GM13976 (cell line): ENCODE measurements around the gene PHTF2.
"Not testable (repeated sequence)": the region's sequence is repeated elsewhere in the genome, so short reads cannot be mapped to it uniquely, and the experiment has no call there.

ENCODE experiments used
- DNase-seq: peaks from one replicate; pipeline ENCODE4 v3.0.0; 2012; ENCODE audit warnings: low spot score
- in situ Hi-C: fragments of 300-500 bp; cut with MboI; formaldehyde crosslinking; loops from one replicate; pipeline ENCODE4 v1.12.0; 2022; ENCODE audit warnings: low sequenced_read_pairs, mixed read lengths, inconsistent platforms; ENCODE audit not compliant: unreplicated experiment
- TF ChIP-seq, protein P1 (sequence below): IDR thresholded peaks from 2 replicates; pipeline ENCODE4 v1.5.1; 2012; ENCODE audit warnings: borderline replicate concordance, mild to moderate bottlenecking; ENCODE audit not compliant: insufficient read depth; ENCODE audit errors: extremely low read depth, missing control alignments, control extremely low read depth

The PHTF2 gene

DNA sequence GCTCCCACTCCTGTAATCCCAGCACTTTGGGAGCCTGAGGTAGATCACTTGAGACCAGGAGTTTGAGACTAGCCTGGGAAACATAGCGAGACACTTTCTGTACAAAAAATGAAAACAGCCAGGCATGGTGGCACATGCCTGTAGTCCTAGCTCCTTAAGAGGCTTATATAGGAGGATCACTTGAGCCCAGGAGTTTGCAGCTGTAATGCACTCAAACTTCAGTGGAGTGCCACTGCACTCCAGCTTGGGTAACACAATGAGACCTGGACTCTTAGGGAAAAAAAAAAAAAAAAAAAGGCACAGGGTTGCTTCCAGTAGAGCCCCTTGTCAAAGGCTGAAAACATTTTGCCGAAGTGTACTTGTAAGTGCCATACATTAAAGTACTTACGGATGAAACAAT is 195.3 kb downstream of the PHTF2 start:
- no peak for DNase-seq
- TF ChIP-seq, protein P1, sequence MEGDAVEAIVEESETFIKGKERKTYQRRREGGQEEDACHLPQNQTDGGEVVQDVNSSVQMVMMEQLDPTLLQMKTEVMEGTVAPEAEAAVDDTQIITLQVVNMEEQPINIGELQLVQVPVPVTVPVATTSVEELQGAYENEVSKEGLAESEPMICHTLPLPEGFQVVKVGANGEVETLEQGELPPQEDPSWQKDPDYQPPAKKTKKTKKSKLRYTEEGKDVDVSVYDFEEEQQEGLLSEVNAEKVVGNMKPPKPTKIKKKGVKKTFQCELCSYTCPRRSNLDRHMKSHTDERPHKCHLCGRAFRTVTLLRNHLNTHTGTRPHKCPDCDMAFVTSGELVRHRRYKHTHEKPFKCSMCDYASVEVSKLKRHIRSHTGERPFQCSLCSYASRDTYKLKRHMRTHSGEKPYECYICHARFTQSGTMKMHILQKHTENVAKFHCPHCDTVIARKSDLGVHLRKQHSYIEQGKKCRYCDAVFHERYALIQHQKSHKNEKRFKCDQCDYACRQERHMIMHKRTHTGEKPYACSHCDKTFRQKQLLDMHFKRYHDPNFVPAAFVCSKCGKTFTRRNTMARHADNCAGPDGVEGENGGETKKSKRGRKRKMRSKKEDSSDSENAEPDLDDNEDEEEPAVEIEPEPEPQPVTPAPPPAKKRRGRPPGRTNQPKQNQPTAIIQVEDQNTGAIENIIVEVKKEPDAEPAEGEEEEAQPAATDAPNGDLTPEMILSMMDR: no peak
- in situ Hi-C loops: no loop called here

DNA sequence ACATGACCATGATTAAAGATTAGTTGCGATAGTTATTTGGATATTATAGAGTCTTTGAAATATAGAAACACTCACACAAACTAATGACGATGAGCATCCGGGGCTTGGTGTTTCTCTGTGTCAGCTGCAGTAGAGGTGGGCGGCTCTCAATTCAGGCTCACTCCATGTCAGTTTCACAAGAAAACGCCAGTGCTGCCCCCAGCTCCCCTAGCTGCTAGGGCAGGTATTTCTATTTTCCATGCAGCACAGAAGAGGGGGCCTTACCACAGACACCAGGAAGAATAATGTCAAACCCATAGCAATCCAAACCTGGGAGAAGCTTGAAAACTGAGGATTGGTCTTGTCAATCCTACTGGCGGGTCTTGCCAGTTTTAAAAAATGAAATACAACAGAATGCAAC is 197.1 kb downstream of the PHTF2 start:
- in situ Hi-C loops: no loop called here
- TF ChIP-seq, protein P1: no peak
- DNase-seq: no peak

DNA sequence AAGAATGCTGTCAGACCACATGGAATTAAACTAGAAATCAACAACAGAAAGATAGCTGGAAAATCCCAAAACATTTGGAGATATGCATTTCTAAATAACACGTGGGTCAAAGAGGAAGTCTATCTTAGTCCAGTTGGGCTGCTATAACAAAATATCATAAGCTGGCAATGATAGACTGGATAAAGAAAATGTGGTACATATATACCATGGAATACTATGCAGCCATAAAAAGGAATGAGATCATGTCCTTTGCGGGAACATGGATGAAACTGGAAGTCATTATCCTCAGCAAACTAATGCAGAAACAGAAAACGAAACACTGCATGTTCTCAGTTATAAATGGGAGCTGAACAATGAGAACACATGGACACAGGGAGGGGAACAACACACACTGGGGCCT is 200.6 kb downstream of the PHTF2 start:
- in situ Hi-C loops, DNase-seq: not testable (repeated sequence)

DNA sequence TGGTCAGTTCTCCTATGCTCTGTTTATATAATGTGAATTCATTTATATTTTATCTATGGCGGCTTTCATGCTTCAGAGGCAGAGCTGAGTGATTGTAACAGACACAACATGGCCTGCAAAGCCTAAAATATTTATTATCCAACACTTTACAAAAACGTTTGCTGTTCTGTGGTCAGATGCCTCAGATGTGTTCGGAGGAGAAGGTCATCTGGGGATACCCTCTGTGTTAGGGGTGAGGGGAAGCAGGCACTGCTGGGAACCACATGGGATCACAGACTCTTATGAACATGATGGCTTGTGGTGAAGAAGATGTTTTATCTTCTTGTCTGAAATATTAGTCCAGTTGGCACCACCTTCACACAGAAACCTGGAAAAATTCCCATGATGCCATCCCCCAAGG is 203.4 kb downstream of the PHTF2 start:
- DNase-seq: no peak
- in situ Hi-C loops: no loop called here
- TF ChIP-seq, protein P1: no peak

DNA sequence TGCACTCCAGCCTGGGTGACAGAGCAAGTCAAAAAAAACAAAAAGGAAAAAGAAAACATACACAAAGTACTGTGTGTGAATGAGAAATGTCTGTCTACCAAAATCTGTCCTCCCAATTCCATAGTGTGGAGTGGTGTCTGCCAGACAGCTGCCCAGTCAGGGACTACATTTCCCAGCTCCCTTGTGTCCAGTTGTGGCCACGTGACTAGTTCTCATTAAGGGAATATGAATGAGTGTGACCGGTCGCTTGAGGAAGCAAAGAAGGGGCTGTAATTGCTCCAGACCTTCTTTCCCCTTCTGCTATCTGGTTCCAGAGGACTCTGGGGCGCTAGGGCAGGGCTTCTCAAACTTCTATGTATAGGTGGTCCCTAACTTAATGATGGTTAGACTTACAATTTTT is 204.1 kb downstream of the PHTF2 start:
- in situ Hi-C loops: no loop called here
- TF ChIP-seq, protein P1: no peak
- DNase-seq: no peak

DNA sequence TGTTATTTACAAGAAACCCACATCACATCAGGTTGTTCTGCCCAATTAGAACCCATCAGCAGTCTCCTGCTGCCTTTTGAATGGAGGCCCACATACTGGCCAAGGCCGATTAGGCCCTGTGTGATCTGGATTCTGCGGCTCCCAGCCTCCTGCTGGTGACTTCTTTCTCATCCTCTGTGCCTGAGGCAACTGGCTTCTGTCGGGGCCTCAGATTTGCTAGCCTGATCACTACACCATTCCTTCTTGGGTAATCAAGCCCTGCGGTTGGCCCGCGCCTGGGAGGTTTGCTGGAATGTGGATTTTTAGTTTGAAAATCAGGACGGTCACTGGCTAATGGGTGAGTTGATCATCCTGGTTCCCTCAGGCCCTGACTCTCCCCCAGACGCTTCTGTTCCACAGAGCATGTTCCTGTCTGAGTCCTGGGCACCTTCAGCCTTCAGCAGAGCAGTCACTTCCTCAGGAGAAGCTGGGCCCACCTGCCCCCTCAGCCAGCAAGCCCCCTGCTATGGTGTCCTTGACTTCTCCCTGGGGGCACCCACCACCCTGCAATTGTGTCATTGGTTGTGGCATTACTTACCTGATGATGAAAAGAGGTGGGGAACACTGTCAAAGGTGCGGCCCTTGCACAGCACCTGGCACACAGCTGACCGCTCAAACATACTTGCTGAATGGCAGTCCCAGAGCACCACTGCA is 207.6 kb downstream of the PHTF2 start:
- TF ChIP-seq, protein P1: no peak
- no peak for DNase-seq
- in situ Hi-C loops: no loop called here
